Osteoblast (primary cell): ENCODE measurements around the gene RAB3C. TPM values are rescaled to one million over a fixed set of nuclear protein-coding genes. Genes with fewer than 3 reads are reported as not detected.

Experiments used
- DNase-seq: peaks from one replicate; pipeline ENCODE4 v3.0.0; 2011; ENCODE audit warnings: low spot score, mixed read lengths; ENCODE audit not compliant: insufficient read length; ENCODE audit errors: missing footprints
- H2AFZ ChIP-seq: 2 replicates; pipeline ENCODE4 v1.6.0; 2011; ENCODE audit warnings: mild to moderate bottlenecking, low read length
- H3K27ac ChIP-seq: 2 replicates; pipeline ENCODE4 v1.5.1; 2011; ENCODE audit warnings: mild to moderate bottlenecking, low read depth, low read length, moderate library complexity
- H3K27me3 ChIP-seq: 2 replicates; pipeline ENCODE4 v1.6.0; 2012; ENCODE audit warnings: mild to moderate bottlenecking, control low read depth, inconsistent platforms, low read length, moderate library complexity; ENCODE audit not compliant: insufficient read depth
- H3K36me3 ChIP-seq: 2 replicates; pipeline ENCODE4 v1.5.1; 2011; ENCODE audit warnings: mild to moderate bottlenecking, low read length, control low read depth, moderate library complexity; ENCODE audit not compliant: insufficient read depth
- H3K4me1 ChIP-seq: 2 replicates; pipeline ENCODE4 v1.5.1; 2011; ENCODE audit warnings: mild to moderate bottlenecking, low read length, control low read depth, moderate library complexity; ENCODE audit not compliant: insufficient read depth
- H3K4me2 ChIP-seq: 2 replicates; pipeline ENCODE4 v1.6.0; 2011; ENCODE audit warnings: mild to moderate bottlenecking, low read length; ENCODE audit not compliant: insufficient read depth
- H3K4me3 ChIP-seq: fragments of 200-600 bp; sonication (generic); 3 replicates; pipeline ENCODE4 v1.5.1; 2012; ENCODE audit warnings: mild to moderate bottlenecking, low read length, inconsistent platforms; ENCODE audit not compliant: insufficient read depth
- H3K79me2 ChIP-seq: 2 replicates; pipeline ENCODE4 v1.6.0; 2012; ENCODE audit warnings: mild to moderate bottlenecking, low read length, control low read depth, inconsistent platforms; ENCODE audit not compliant: insufficient read depth
- H3K9me3 ChIP-seq: 2 replicates; pipeline ENCODE4 v1.5.1; 2011; ENCODE audit warnings: low read depth, low read length, control low read depth
- H4K20me1 ChIP-seq: 2 replicates; pipeline ENCODE4 v1.6.0; 2012; ENCODE audit warnings: mild to moderate bottlenecking, low read length, control low read depth; ENCODE audit not compliant: insufficient read depth
- CTCF ChIP-seq: IDR thresholded peaks from 2 replicates; pipeline ENCODE4 v1.5.1; 2011; ENCODE audit warnings: mild to moderate bottlenecking, low read depth, low read length, moderate library complexity; ENCODE audit errors: extremely low read depth
- total RNA-seq: library from RNA; depleted of rRNA; stranded (reverse); fragments of >200 nt; gene quantifications from 2 replicates; pipeline ENCODE4 v1.2.3, GENCODE V29; 2012

RAB3C gene
- total RNA-seq, 1 donor = not detected

DNA sequence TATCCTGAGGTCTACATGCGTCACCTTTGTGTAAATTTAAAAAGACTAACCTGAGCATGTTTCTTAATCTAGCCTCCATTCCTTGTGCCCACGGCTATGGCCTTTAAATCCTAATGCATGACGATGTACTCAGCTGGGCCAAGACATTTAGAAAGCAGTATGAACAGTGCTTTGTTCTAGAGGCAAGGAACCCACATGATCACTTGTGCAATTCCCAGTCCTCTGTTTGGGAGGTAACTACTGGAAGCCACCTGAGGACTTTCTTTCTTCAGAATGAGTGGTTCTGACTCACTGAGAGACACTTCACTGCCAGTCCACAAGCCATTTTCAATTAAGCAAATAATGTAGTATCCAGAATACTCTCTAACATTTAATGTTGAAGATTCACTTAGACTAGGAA lies 181.3 kb downstream of the RAB3C start:
- no peaks in the 10 kb centered on the region for H3K36me3 ChIP-seq
- H3K27ac ChIP-seq = no peak overlapping the region
- no peak overlapping the region for H2AFZ ChIP-seq
- no peaks in the 10 kb centered on the region for H3K4me1 ChIP-seq
- no peaks in the 10 kb centered on the region for H3K79me2 ChIP-seq
- no peak overlapping the region for H3K4me2 ChIP-seq
- no peak overlapping the region for H3K4me3 ChIP-seq
- no peak for DNase-seq
- H4K20me1 ChIP-seq = no peaks in the 10 kb centered on the region
- no peaks in the 10 kb centered on the region for H3K27me3 ChIP-seq
- H3K9me3 ChIP-seq = no peaks in the 10 kb centered on the region
- no peak for TF ChIP-seq CTCF

- no peak overlapping the region for H3K4me2 ChIP-seq
- H3K4me3 ChIP-seq = no peak overlapping the region
- H3K4me1 ChIP-seq = no peaks in the 10 kb centered on the region
- no peak overlapping the region for H2AFZ ChIP-seq
- no peaks in the 10 kb centered on the region for H3K27me3 ChIP-seq
- no peak for TF ChIP-seq CTCF
- no peaks in the 10 kb centered on the region for H3K79me2 ChIP-seq
- DNase-seq = no peak
- H3K9me3 ChIP-seq = no peaks in the 10 kb centered on the region
- no peaks in the 10 kb centered on the region for H3K36me3 ChIP-seq
- no peaks in the 10 kb centered on the region for H4K20me1 ChIP-seq
- no peak overlapping the region for H3K27ac ChIP-seq
Observed at GRCh38 chr5:58765058-58765457, 182.2 kb downstream of the RAB3C start.

- H4K20me1 ChIP-seq = no peaks in the 10 kb centered on the region
- no peaks in the 10 kb centered on the region for H3K9me3 ChIP-seq
- no peak for TF ChIP-seq CTCF
- H3K4me1 ChIP-seq = no peaks in the 10 kb centered on the region
- H3K4me3 ChIP-seq = no peak overlapping the region
- DNase-seq = no peak
- no peak overlapping the region for H3K4me2 ChIP-seq
- no peak overlapping the region for H2AFZ ChIP-seq
- no peak overlapping the region for H3K27ac ChIP-seq
- no peaks in the 10 kb centered on the region for H3K79me2 ChIP-seq
- H3K36me3 ChIP-seq = no peaks in the 10 kb centered on the region
- no peaks in the 10 kb centered on the region for H3K27me3 ChIP-seq
Observed at GRCh38 chr5:58767104-58767503, 184.2 kb downstream of the RAB3C start.

DNA sequence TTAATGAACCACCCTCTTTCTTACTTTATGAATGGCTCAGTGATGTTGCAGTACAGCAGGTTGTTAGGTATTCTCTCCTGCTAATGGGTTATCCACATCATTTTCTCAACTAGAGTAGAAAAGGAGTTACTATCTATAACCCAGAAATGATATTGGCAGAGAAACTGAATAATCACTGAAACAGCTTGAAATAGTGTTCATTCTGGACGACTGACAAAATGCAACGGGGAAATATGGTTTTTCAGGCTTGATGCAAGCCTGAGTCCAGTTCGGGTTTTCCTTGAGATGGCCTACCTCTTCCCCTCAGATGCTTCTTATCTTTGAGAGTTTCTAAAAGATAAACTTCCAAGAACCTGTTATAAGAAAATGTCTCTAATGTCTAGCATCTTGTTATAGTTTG lies 187.3 kb downstream of the RAB3C start:
- Histone ChIP-seq H3K9me3 (no peaks in the 10 kb centered on the region), H3K27me3 (no peaks in the 10 kb centered on the region), H2AFZ (no peak overlapping the region), H4K20me1 (no peaks in the 10 kb centered on the region), H3K27ac (no peak overlapping the region), H3K4me2 (no peak overlapping the region), H3K4me3 (no peak overlapping the region), H3K4me1 (no peaks in the 10 kb centered on the region), H3K36me3 (no peaks in the 10 kb centered on the region), H3K79me2 (no peaks in the 10 kb centered on the region)
- TF ChIP-seq CTCF = no peak
- DNase-seq = no peak
